ENCODE data around the gene SLC38A3.
"Not testable (repeated sequence)": the region's sequence is repeated elsewhere in the genome, so short reads cannot be mapped to it uniquely, and the experiment has no call there.

Gene SLC38A3

DNA sequence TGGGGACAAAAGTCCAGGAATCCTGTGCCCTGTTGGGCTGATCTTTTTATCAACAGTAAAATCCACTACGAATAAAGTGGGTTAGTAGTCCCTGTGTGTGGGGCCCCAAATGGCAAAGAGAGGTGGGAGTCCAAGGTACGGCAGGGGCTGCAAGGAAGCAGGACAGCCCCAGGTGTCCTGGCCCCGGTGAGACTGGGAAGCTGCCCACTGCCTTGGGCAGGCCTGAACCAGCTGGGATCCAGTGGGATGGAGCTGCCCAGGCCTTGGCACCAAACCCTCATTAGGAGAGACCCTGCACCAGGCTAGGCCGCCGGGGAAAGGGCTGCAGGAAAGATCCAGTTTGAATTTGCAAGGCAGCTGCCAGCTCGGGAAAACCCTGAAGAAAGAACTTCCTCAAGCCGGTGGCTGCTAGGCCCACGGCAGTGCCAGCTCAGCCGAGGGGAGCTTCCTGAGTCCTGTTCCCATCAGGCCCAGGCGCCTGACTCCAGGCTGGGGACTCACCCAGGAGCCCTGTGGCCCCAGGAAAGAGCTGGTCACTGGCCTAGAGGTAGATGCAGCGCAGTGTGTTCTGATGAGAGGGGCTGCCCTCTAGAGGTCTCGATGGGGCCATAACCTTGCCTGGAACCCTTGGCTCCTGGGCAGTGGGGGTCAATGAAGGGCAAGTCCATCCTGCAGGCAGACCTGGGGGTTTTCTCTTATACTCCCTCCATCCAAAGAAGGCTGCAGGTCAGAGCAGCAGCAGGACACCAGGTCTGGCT is 16.5 kb downstream of the SLC38A3 start:
- Mint-ChIP-seq H3K9me3 (no peaks in the 10 kb centered on the region), H3K27me3 (peaks cover 8% of the 10 kb centered on the region), H3K4me3 (no peak overlapping the region), H3K4me1 (peaks cover 10% of the 10 kb centered on the region), H3K27ac (no peak overlapping the region), H3K36me3 (ENCODE audit: low read depth) (no peaks in the 10 kb centered on the region)
- DNase-seq (no peak), ATAC-seq (no peak)

DNA sequence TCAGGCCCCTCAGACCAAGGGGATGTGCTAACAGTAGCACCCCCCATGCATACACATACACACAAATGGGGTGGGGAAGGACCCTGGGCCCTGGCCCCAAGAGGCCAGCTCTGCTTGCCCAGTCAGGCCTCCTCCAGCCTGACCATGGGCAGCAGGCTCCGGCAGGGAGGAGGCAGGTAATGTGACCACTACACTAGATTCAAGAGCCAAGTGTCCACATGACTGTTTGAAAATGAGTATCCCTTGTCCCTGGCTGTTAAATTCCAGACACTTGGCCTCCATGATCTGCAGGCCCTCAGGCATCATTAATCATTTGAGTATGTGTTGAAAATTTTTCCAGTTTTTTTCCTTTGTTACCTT is 17.1 kb downstream of the SLC38A3 start:
- H3K4me1 Mint-ChIP-seq, result peaks cover 15% of the 10 kb centered on the region
- DNase-seq, result no peak
- no peak overlapping the region for H3K27ac Mint-ChIP-seq
- no peak for ATAC-seq
- no peak overlapping the region for H3K4me3 Mint-ChIP-seq
- H3K27me3 Mint-ChIP-seq, result peaks cover 8% of the 10 kb centered on the region
- H3K9me3 Mint-ChIP-seq, result no peaks in the 10 kb centered on the region
- H3K36me3 Mint-ChIP-seq (ENCODE audit: low read depth), result no peaks in the 10 kb centered on the region

- Mint-ChIP-seq H3K27me3 (peaks cover 8% of the 10 kb centered on the region), H3K4me1 (peaks cover 30% of the 10 kb centered on the region), H3K4me3 (peak overlapping the region; percentile 35), H3K36me3 (ENCODE audit: low read depth) (no peaks in the 10 kb centered on the region), H3K27ac (no peak overlapping the region), H3K9me3 (no peaks in the 10 kb centered on the region)
- ATAC-seq, result no peak
- DNase-seq, result no peak
Measured at GRCh38 chr3:50224639-50225038, 19.6 kb downstream of the SLC38A3 start.

- Mint-ChIP-seq H3K27ac (peak overlapping the region; percentile 81), H3K9me3 (no peaks in the 10 kb centered on the region), H3K36me3 (ENCODE audit: low read depth) (no peaks in the 10 kb centered on the region), H3K4me3 (peak overlapping the region; percentile 94), H3K4me1 (peaks cover 30% of the 10 kb centered on the region), H3K27me3 (peaks cover 8% of the 10 kb centered on the region)
- DNase-seq (peak; percentile 51), ATAC-seq (peak; percentile 11)
Measured at GRCh38 chr3:50226888-50227389, 21.9 kb downstream of the SLC38A3 start.

- H3K9me3 Mint-ChIP-seq, result no peaks in the 10 kb centered on the region
- DNase-seq, result peak; percentile 95
- H3K27ac Mint-ChIP-seq, result peak overlapping the region; percentile 92
- H3K27me3 Mint-ChIP-seq, result peaks cover 8% of the 10 kb centered on the region
- peak; percentile 85 for ATAC-seq
- peak overlapping the region; percentile 94 for H3K4me3 Mint-ChIP-seq
- no peaks in the 10 kb centered on the region for H3K36me3 Mint-ChIP-seq (ENCODE audit: low read depth)
- peaks cover 30% of the 10 kb centered on the region for H3K4me1 Mint-ChIP-seq
Measured at GRCh38 chr3:50227390-50228183, 22.5 kb downstream of the SLC38A3 start.

GRCh38 chr3:50228184-50228763 is 23.2 kb downstream of the SLC38A3 start:
- H3K36me3 Mint-ChIP-seq (ENCODE audit: low read depth); H3K9me3 Mint-ChIP-seq; H3K27me3 Mint-ChIP-seq; DNase-seq; ATAC-seq: not testable (repeated sequence)
- Mint-ChIP-seq H3K4me1 (peaks cover 30% of the 10 kb centered on the region), H3K27ac (peak overlapping the region; percentile 92), H3K4me3 (peak overlapping the region; percentile 94)

DNA sequence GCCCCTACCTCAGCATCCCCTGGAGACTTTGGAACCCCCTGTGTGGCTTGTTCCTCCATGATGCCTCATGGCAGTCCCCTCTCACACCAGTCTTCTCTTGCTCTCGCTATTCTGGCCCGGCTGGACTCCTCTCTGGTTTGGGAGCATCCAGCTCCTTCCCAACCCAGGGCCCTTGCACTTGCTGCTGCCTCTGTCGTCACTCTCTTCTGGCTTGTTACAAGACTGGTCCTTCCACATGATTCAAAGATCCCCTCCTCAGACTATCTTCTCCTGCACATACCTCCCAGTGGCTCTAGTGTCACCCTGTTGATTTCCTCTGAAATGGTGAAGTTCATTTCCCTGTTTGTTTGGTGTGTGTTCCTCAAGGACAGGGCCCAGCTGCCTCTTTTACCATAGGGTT is 24.4 kb downstream of the SLC38A3 start:
- peaks cover 5% of the 10 kb centered on the region for H3K27me3 Mint-ChIP-seq
- H3K4me1 Mint-ChIP-seq, result peaks cover 32% of the 10 kb centered on the region
- ATAC-seq (no peak), DNase-seq (no peak)
- H3K4me3 Mint-ChIP-seq, result no peak overlapping the region
- H3K27ac Mint-ChIP-seq, result no peak overlapping the region
- no peaks in the 10 kb centered on the region for H3K36me3 Mint-ChIP-seq (ENCODE audit: low read depth)
- no peaks in the 10 kb centered on the region for H3K9me3 Mint-ChIP-seq

GRCh38 chr3:50230104-50230793 is 25.2 kb downstream of the SLC38A3 start:
- DNase-seq (no peak), ATAC-seq (no peak)
- peaks cover 37% of the 10 kb centered on the region for H3K4me1 Mint-ChIP-seq
- H3K27ac Mint-ChIP-seq, result no peak overlapping the region
- no peaks in the 10 kb centered on the region for H3K36me3 Mint-ChIP-seq (ENCODE audit: low read depth)
- no peaks in the 10 kb centered on the region for H3K9me3 Mint-ChIP-seq
- H3K27me3 Mint-ChIP-seq, result no peaks in the 10 kb centered on the region
- no peak overlapping the region for H3K4me3 Mint-ChIP-seq

- no peaks in the 10 kb centered on the region for H3K9me3 Mint-ChIP-seq
- no peak overlapping the region for H3K27ac Mint-ChIP-seq
- H3K27me3 Mint-ChIP-seq, result no peaks in the 10 kb centered on the region
- DNase-seq (no peak), ATAC-seq (no peak)
- H3K36me3 Mint-ChIP-seq (ENCODE audit: low read depth), result no peaks in the 10 kb centered on the region
- H3K4me1 Mint-ChIP-seq, result peaks cover 37% of the 10 kb centered on the region
- H3K4me3 Mint-ChIP-seq, result no peak overlapping the region
Measured at GRCh38 chr3:50230794-50231125, 25.7 kb downstream of the SLC38A3 start.

DNA sequence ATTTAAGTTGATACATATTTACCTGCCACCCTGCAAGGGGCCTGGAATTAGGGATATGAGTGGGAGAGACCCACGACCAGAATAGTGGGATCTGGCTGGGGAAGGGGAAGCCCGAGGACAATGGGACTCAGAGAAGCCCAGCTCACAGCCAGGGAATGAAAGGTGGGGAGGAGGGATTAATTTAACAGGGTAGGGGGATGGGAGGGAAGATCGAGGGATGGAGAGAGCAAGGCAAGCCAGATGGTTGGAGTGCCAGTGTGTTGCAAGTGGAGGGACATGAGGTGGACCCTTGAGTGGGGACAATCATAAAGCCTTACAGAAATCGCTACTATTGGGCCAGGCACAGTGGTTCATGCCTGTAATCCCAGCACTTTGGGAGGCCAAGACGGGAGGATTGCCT is 26.5 kb downstream of the SLC38A3 start:
- ATAC-seq (no peak), DNase-seq (no peak)
- Mint-ChIP-seq H3K27me3 (no peaks in the 10 kb centered on the region), H3K27ac (no peak overlapping the region), H3K9me3 (no peaks in the 10 kb centered on the region), H3K4me3 (no peak overlapping the region), H3K4me1 (peaks cover 30% of the 10 kb centered on the region), H3K36me3 (ENCODE audit: low read depth) (no peaks in the 10 kb centered on the region)

- DNase-seq (no peak), ATAC-seq (no peak)
- Mint-ChIP-seq H3K27me3 (no peaks in the 10 kb centered on the region), H3K36me3 (ENCODE audit: low read depth) (no peaks in the 10 kb centered on the region), H3K4me1 (peaks cover 27% of the 10 kb centered on the region), H3K9me3 (no peaks in the 10 kb centered on the region), H3K27ac (no peak overlapping the region), H3K4me3 (no peak overlapping the region)
Measured at GRCh38 chr3:50232303-50232702, 27.2 kb downstream of the SLC38A3 start.

DNA sequence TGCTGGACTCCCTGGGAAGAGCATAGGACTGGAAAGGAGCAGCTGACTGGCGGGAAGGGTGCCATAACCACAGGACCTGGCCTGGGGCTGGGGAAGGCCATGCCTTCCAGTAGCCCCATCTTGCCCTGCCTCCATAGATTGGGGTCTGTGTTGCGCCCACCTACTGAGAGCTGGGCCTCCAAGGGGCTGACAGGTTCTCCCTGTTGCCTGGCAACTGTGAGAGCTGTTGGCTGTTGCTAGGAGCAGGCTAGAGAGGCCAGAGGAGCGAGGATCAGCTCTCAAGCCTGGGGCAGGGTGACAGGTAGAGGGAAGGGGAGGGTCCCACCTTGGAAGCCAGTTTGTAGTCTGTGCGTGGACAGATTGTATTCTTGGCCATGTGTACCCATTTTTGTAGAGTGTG is 28.1 kb downstream of the SLC38A3 start:
- Mint-ChIP-seq H3K9me3 (no peaks in the 10 kb centered on the region), H3K36me3 (ENCODE audit: low read depth) (no peaks in the 10 kb centered on the region), H3K27ac (no peak overlapping the region), H3K27me3 (no peaks in the 10 kb centered on the region), H3K4me1 (peaks cover 23% of the 10 kb centered on the region), H3K4me3 (no peak overlapping the region)
- DNase-seq, result no peak
- no peak for ATAC-seq

DNA sequence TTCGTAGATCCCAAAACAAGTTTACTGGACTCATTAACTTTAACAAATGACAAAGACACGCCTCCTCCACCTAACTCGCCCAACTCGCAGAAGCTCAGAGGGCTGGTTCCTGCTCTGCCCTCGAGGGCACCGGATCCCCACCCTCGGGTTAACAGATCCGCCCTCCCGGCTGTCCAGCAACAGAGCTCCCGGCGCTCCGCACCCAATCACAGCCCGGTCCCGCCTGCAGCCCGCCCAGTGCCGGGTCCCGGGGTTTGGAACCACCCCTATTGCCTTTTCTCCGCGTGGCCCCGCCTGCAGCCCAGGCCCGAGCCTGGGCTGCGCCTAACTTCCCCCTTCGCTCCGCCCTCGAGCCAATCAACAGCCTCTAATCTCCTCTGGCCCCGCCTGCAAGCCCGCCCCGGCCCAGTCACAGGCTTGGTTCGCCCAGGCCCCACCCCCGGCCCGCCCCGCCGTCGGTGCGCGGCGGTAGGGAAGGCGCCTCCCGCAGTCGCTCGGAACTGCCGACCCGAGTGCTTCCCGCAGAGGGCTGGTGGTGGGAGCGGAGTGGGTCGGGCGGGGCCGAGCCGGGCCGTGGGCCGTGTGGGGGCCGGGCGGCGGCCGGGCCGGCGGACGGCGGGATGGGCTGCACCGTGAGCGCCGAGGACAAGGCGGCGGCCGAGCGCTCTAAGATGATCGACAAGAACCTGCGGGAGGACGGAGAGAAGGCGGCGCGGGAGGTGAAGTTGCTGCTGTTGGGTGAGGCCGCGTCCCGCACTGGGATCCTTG is 30.8 kb downstream of the SLC38A3 start, which contains the start of gene GNAI2:
Gene GNAI2, plus strand, starts transcription at position 489 of the 768 bp plus-strand sequence. Its CDS starts 132 bp downstream, at position 621.
- no peaks in the 10 kb centered on the region for H3K27me3 Mint-ChIP-seq
- peaks cover 39% of the 10 kb centered on the region for H3K4me1 Mint-ChIP-seq
- ATAC-seq (peak; percentile 95), DNase-seq (peak; percentile 99)
- H3K9me3 Mint-ChIP-seq, result no peaks in the 10 kb centered on the region
- H3K4me3 Mint-ChIP-seq, result peak within 1 kb of the TSS; percentile 98
- H3K36me3 Mint-ChIP-seq (ENCODE audit: low read depth), result peaks cover 3% of the 10 kb centered on the region
- H3K27ac Mint-ChIP-seq, result peak within 1 kb of the TSS; percentile 93

Data from activated naive CD8-positive, alpha-beta T cell treated with anti-CD3 and anti-CD28 coated beads, Interleukin-2, amount 50 U/mL, for 24 hours (primary cell).